IPS-18a (cell line): ENCODE measurements around the gene CHKB.
"Not testable (repeated sequence)": the region's sequence is repeated elsewhere in the genome, so short reads cannot be mapped to it uniquely, and the experiment has no call there.

ENCODE experiments used
- H3K27ac ChIP-seq: one replicate; pipeline ENCODE4 v1.5.1; 2013; ENCODE audit warnings: low read length
- H3K27me3 ChIP-seq: one replicate; pipeline ENCODE4 v1.6.1; 2013; ENCODE audit warnings: mild to moderate bottlenecking, low read length; ENCODE audit not compliant: control insufficient read depth, insufficient read depth
- H3K36me3 ChIP-seq: one replicate; pipeline ENCODE4 v1.6.1; 2013; ENCODE audit warnings: low read depth, low read length; ENCODE audit not compliant: control insufficient read depth
- H3K4me1 ChIP-seq: one replicate; pipeline ENCODE4 v1.6.1; 2013; ENCODE audit warnings: low read depth, low read length; ENCODE audit not compliant: control insufficient read depth
- H3K4me3 ChIP-seq: one replicate; pipeline ENCODE4 v1.5.1; 2013; ENCODE audit warnings: low read length
- H3K9ac ChIP-seq: one replicate; pipeline ENCODE4 v1.6.1; 2013; ENCODE audit warnings: mild to moderate bottlenecking, low read length, moderate library complexity
- H3K9me3 ChIP-seq: one replicate; pipeline ENCODE4 v1.6.1; 2013; ENCODE audit warnings: low read depth, low read length; ENCODE audit not compliant: control insufficient read depth

CHKB gene

GRCh38 chr22:50548040-50548920 is 34.4 kb downstream of the CHKB start:
- no peak overlapping the region for H3K4me3 ChIP-seq
- H3K9ac ChIP-seq, result no peak overlapping the region
- no peaks in the 10 kb centered on the region for H3K36me3 ChIP-seq
- H3K27me3 ChIP-seq, result peaks cover 19% of the 10 kb centered on the region
- H3K27ac ChIP-seq, result no peak overlapping the region
- H3K9me3 ChIP-seq, result no peaks in the 10 kb centered on the region
- H3K4me1 ChIP-seq, result no peaks in the 10 kb centered on the region

- peaks cover 20% of the 10 kb centered on the region for H3K27me3 ChIP-seq
- no peaks in the 10 kb centered on the region for H3K36me3 ChIP-seq
- H3K9me3 ChIP-seq, result no peaks in the 10 kb centered on the region
- no peaks in the 10 kb centered on the region for H3K4me1 ChIP-seq
- no peak overlapping the region for H3K27ac ChIP-seq
- no peak overlapping the region for H3K9ac ChIP-seq
- H3K4me3 ChIP-seq, result no peak overlapping the region
These were observed 35.2 kb downstream of the CHKB start for GRCh38 chr22:50547263-50547985.

GRCh38 chr22:50546326-50547262 is 36.1 kb downstream of the CHKB start:
- Histone ChIP-seq H3K36me3 (no peaks in the 10 kb centered on the region), H3K9ac (no peak overlapping the region), H3K4me3 (no peak overlapping the region), H3K9me3 (no peaks in the 10 kb centered on the region), H3K27ac (no peak overlapping the region), H3K27me3 (peaks cover 20% of the 10 kb centered on the region), H3K4me1 (no peaks in the 10 kb centered on the region)

- Histone ChIP-seq H3K9me3 (no peaks in the 10 kb centered on the region), H3K4me3 (no peak within 1 kb of the TSS), H3K9ac (no peak within 1 kb of the TSS), H3K27ac (no peak within 1 kb of the TSS), H3K4me1 (no peaks in the 10 kb centered on the region), H3K27me3 (peaks cover 20% of the 10 kb centered on the region), H3K36me3 (no peaks in the 10 kb centered on the region)
These were observed 36.9 kb downstream of the CHKB start, which contains the start of gene KLHDC7B for GRCh38 chr22:50545522-50546325. TSS of gene KLHDC7B (plus strand) at chr22:50545899. CDS start at chr22:50546244, 345 bp downstream.

GRCh38 chr22:50544746-50545253 is 37.8 kb downstream of the CHKB start:
- no peaks in the 10 kb centered on the region for H3K9me3 ChIP-seq
- H3K4me1 ChIP-seq, result no peaks in the 10 kb centered on the region
- H3K36me3 ChIP-seq, result no peaks in the 10 kb centered on the region
- H3K4me3 ChIP-seq, result no peak overlapping the region
- peaks cover 20% of the 10 kb centered on the region for H3K27me3 ChIP-seq
- no peak overlapping the region for H3K9ac ChIP-seq
- no peak overlapping the region for H3K27ac ChIP-seq

- Histone ChIP-seq H3K4me1 (no peaks in the 10 kb centered on the region), H3K4me3 (no peak overlapping the region), H3K9ac (no peak overlapping the region)
These were observed 38.4 kb downstream of the CHKB start for GRCh38 chr22:50544078-50544745.

GRCh38 chr22:50542416-50542927 is 40.2 kb downstream of the CHKB start:
- H3K36me3 ChIP-seq, result no peaks in the 10 kb centered on the region
- peaks cover 20% of the 10 kb centered on the region for H3K27me3 ChIP-seq
- H3K27ac ChIP-seq, result no peak overlapping the region
- H3K9ac ChIP-seq, result no peak overlapping the region
- H3K4me1 ChIP-seq, result no peaks in the 10 kb centered on the region
- H3K4me3 ChIP-seq, result no peak overlapping the region
- H3K9me3 ChIP-seq, result no peaks in the 10 kb centered on the region

More at GRCh38 chr22:50544078-50544745, 38.4 kb downstream of the CHKB start:
- Histone ChIP-seq H3K27ac (no peak overlapping the region), H3K27me3 (peaks cover 20% of the 10 kb centered on the region), H3K9me3 (no peaks in the 10 kb centered on the region), H3K36me3 (no peaks in the 10 kb centered on the region)

GRCh38 chr22:50541667-50542026 is 41.0 kb downstream of the CHKB start:
- H3K36me3 ChIP-seq, H3K27ac ChIP-seq, H3K9me3 ChIP-seq, H3K4me3 ChIP-seq, H3K9ac ChIP-seq, H3K4me1 ChIP-seq: not testable (repeated sequence)
- peaks cover 20% of the 10 kb centered on the region for H3K27me3 ChIP-seq

GRCh38 chr22:50540381-50540780 is 42.3 kb downstream of the CHKB start:
- Histone ChIP-seq H3K9ac (no peak overlapping the region), H3K4me3 (no peak overlapping the region), H3K27me3 (peaks cover 19% of the 10 kb centered on the region), H3K27ac (no peak overlapping the region), H3K9me3 (no peaks in the 10 kb centered on the region), H3K4me1 (no peaks in the 10 kb centered on the region), H3K36me3 (no peaks in the 10 kb centered on the region)

- H3K4me1 ChIP-seq, result no peaks in the 10 kb centered on the region
- no peak overlapping the region for H3K27ac ChIP-seq
- no peak overlapping the region for H3K4me3 ChIP-seq
- no peaks in the 10 kb centered on the region for H3K9me3 ChIP-seq
- peaks cover 15% of the 10 kb centered on the region for H3K27me3 ChIP-seq
- no peaks in the 10 kb centered on the region for H3K36me3 ChIP-seq
- no peak overlapping the region for H3K9ac ChIP-seq
These were observed 44.9 kb downstream of the CHKB start for GRCh38 chr22:50537765-50538164.
